Activated gamma-delta T cell treated with Interleukin-2 at 50 U/mL for 16 hours (primary cell): ENCODE data around the gene SP2.
"Not testable (repeated sequence)": the region's sequence is repeated elsewhere in the genome, so short reads cannot be mapped to it uniquely, and the experiment has no call there.

Experiments used
- DNase-seq: peaks from one replicate; pipeline ENCODE4 v3.0.0-alpha.2; 2020

Gene SP2

DNA sequence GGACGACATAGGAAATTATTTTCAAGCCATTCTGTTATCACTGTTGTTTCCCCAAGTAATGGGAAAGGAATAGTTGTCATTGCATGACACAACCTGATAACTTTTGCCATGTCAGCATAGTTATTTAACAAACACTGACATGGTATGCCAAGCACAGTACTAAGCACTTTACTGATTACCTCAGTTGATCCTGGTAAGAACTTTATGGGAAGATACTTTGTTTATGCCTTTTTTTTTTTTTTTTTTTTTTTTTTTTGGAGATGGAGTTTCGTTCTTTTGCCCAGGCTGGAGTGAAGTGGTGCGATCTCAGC is 29.6 kb downstream of the SP2 start:
- no peak for DNase-seq

DNA sequence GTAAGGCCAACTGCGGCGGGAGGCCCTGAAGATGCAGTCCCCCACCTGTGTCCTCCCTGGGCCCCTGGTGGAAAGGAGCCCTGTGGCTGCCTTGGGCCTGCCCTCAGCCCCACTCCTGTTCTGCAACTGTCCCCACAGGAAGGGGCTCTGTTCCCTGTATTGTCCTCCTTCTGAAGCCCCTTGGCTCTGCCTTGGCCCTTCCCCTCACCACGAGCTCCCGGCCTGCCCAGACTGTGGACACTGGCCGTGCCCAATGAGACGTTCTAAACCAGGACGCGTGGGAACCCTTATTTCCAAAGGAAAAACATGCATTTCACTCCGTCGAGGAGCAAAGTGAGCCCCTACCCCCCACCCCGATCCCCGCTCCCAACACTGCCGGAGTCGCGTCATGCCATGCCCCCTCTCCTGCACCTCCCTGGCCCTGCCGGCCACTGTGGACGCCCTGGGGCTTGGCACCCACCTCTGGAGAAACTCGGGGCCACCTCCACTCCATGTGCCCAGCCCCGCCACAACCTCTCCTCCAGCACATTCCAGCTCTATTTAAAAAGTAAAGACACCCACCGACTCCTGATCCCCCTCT is 31.9 kb downstream of the SP2 start:
- no peak for DNase-seq

DNA sequence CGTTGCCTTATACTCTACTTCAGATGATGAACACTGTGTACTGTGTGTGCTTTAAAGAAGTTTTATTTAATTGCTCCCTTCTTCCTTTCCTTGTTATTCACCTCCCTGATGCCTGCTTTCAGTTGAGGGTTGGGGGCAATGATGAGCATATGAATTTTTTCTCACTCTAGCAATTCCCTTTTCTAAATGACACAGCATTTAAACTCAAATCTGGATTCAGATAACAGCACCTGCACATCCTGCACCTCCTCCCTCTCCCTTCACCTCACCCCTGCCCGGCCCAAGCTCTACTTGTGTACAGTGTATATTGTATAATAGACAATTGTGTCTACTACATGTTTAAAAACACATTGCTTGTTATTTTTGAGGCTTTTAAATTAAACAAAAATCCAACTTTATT is 32.4 kb downstream of the SP2 start:
- DNase-seq, result no peak

DNA sequence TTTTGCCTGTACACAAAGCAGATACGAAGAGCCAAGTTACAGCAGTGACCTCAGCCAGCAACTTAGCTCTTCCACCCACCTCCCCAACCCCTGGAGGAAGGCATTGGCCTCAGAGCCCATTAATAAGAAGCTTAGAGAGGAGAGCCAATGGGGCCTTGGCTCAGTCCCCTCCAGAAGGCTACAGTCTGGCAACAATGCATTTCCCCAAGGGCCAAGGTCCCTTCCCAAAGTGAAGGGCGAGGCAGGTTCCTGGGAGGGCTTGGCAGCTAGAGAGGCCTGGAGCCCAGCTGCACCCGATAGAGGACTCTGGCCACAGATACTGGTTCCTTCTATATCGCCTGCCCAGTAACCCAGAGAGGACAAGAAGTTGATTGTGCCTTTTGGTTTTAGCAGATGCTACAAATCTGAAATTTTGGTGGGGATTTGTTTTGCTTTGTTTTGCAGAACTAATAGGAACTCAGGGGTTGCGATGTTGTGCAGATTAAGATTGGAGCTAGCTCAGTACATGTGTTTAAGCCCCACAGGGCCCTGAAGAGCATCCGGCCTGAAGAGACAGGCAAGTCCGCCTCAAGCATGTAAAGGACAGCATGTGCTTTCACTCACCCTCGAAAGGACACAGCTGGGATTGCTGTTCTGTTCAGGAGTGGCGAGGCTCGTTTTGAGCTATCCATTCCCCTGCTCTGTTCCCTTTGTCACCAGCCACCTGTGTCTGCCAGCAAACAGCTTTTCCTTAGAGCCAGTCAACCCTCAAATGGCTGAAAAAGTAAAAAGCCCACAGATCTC is 33.4 kb downstream of the SP2 start:
- no peak for DNase-seq

DNA sequence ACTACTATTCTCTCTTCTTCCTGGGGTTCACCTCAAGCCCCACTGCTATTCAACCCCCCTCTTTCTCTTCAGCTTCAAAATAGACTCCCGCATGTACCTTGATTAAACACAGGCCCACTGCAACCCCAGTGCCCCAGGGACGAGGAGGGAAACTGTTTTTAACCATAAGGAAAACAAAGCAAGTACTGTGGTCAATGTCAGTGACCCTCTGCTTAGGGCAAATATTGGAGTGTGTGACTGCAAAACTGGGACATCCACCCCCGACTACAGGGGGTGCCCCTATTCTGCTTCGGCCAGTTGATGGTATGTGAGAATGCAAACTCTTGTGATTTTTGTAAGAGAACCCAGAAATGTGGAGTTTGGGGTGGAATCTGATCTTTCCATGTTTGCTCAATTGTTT is 35.8 kb downstream of the SP2 start:
- no peak for DNase-seq

DNA sequence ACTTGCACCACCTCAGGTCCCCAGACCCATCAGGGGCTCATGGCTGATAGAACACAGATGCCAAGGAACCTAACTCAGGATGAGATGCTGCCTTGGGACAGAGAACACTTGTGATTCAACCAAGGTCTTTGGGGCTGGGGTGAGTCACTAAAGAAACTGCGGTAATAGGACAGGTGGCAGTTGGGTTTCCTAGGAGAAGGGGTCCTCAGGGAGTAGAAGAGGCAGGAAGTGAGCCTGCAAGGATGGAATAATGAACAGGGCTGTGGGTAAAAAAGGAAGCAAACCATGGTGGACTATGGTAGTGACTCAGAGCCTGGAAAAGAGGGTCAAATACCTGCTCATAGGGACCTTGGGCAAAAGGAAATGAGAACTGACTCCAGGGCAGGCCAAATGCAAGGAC is 38.8 kb downstream of the SP2 start:
- DNase-seq, result no peak

DNA sequence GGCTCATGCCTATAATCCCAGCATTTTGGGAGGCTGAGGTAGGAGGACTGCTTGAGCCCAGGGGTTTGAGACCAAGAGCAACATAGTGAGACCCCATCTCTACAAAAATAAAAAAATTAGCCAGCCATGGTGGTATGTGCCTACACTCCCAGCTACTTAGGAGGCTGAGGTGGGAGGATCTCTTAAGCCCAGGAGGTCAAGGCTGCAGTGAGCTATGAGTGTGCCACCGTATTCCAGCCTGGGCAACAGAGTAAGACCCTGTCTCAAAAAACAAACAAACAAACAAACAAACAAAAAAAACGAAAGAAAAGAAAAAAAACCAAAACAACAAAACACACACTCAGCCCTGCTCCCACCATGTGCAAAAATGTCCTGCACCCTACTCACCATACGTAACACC is 39.4 kb downstream of the SP2 start:
- DNase-seq, result not testable (repeated sequence)

DNA sequence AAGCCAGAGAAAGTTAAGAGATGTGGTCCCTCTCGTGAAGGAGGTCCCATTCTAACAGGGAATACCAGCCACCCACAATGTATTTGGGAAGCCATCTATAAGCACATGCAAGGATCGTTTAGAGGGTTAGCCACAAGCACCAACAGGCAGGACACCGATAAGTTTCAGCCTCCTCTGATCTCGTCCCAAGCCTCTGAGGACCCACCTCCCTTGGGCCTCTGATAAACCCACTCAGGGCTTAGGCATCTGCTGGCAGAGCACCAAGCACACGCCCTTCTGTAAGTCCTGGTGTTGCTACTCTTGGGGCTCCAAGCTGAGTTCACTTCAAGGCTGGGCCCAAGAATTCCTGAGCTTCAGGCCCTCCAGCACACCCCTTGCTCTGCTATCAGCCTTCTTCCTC is 39.9 kb downstream of the SP2 start:
- no peak for DNase-seq

DNA sequence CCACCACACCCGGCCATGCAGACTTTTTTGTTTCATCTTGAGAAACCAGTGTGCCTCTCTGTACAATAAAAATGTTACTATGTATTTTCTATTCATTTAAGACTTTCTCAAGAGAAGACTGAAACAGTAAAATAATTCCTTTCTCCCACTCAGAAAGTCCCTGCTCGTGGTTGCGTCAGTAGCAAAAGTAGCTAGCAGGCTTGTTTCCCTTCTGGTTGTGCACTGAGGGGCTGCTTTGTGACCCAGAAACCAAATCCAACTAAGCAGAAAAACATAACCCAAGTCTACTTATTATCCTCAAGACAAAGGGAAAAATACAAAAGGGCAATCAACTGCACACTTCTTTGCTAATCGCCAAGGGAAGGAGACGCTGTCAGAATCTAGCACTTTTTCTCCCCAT is 41.9 kb downstream of the SP2 start:
- DNase-seq, result no peak

DNA sequence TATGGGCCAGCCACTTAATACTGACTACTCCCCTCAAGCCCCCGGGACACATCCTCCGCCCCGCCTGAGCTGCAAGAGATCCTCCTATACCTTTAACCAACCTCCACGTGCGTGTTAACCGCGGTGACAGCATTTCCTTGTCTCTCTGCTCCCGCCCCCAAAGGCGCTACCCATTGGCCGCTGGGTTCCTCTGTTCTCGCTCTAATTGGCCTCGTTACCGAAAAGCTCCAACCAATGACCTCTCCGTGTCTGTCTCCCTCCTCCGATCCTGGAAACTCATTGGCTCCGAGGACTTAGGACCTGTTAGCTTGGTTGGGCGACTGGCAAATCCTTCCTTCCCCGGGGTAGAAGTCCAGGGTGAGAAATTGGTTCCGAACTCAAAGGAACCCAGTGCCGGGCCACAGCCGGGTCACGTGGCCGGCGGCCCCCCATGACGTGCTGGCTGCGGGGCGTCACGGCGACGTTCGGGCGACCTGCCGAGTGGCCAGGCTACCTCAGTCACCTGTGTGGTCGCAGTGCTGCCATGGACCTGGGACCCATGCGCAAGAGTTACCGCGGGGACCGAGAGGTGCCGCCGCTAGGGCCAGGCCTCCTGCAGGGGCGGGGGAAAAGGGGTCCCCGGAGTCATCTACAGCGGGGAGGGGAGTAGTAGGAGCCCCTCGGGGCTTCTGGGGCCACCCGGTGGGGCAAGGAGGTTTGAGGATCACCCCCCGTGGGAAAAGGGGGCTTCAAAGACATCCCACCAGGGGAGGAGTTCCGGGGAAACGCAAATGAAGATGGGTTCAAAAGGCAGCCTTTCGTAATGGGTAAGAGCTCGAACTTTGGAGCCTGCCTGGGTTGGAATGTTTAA is 45.4 kb downstream of the SP2 start, which contains the start of gene PNPO:
Gene PNPO, plus strand, starts transcription at position 326 of the 850 bp plus-strand sequence. Its CDS starts 105 bp downstream, at position 431.
- peak; percentile 90 for DNase-seq

DNA sequence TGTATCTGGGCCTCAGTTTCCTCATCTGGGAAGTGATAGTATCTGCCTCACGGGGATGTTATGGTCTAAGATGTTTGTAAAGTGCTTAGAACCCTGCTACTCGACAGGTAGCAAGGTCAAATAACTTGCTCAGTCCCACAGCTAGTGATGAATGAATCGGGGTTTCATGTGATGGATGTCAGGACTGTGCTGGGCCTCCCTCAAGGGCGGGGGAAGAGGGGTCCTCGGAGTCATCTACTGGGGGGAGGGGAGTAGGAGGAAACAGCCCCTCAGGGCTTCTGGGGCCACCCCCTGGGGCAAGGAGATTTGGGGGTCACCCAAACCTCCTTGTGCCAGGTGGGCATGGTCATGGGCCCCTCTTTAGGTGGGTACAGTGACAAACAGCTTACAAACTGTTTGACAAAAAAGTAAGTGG is 46.1 kb downstream of the SP2 start:
- no peak for DNase-seq

DNA sequence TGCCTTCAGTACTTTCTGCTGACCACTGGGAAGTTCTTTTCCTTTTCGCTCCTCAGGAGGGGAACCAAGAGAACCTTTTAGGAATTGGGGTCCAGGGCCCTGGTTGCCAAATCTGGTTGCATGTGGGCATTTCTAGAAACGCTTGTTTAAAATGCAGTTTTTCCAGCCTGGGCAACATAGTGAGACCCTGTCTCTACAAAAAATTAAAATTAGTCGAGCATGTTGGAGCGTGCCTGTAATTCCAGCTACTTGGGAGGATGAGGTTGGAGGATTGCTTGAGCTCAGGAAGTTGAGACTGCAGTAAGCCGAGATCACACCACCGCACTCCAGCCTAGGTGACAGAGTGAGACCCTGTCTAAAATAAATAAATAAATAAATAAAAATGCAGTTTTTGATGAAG is 46.5 kb downstream of the SP2 start:
- no peak for DNase-seq

DNA sequence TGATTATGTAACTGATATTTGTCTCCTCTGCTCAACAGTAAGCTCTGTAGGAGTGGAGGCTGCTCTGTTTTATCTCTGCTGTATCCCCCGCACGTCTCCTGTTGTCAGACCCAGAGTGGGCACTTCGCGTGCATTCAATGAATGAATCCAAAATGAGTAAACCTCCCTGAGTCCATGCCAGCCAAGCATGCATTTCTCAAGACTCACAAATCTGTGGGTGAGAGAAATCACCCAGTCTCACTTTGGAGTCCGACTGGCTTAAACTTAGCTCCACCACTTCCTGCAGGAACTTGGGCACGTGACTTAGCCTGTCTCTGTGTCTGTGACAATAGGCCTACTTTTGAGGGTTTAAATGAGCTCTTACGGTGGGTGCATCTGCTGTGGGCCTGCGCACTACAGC is 49.0 kb downstream of the SP2 start:
- no peak for DNase-seq

DNA sequence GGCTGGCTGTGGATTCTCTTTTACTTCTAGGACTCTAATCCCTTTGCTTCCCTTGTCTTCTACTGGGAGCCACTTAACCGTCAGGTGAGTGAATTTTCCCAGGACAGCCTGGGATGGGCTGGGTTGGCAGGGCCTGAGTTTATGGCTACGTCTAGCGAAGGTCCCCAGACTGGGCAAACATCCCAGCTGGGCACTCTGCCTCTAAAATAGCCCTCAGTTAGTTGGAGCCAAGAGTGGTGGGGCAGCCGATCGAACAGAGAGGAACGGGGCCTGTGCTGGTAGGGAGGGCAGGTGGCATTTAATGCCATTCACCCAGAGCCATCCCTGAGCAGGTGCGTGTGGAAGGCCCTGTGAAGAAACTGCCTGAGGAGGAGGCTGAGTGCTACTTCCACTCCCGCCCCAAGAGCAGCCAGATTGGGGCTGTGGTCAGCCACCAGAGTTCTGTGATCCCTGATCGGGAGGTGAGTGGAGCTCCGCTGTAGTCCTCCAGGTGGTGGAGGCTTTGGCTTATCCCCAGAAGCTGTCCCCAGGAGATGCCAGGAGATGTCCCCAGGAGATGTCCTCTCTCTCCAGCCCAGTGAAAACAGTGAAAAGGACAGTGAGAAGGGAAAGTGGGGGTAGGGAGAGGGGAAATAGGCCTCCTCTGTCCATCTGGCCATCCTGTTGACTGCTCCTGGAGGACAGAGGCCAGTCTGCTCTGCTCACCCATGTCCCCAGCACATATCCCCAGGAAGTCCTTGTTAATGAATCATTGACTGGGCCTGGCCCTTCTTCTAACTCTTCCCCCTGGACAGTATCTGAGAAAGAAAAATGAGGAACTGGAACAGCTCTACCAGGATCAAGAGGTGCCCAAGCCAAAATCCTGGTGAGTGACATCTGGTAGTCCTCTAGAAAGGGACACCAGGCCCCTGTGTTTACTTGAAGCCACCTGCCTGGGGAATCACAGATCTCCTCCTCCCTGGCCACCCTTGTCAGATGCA is 49.8 kb downstream of the SP2 start:
- no peak for DNase-seq

DNA sequence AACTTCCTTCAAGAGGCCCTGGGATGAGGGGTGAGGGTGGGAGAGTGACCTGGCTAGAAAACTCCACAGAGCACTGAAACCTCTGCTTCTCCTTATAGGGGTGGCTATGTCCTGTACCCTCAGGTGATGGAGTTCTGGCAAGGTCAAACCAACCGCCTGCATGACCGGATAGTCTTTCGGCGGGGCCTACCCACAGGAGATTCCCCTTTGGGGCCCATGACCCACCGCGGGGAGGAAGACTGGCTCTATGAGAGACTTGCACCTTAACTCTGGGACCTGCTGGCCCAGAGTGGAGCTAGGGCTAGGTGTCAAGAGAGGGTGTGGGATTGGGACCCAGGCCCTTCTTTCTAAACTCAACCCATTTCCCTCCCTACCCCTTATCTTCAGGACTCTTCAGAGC is 50.5 kb downstream of the SP2 start:
- DNase-seq, result no peak

DNA sequence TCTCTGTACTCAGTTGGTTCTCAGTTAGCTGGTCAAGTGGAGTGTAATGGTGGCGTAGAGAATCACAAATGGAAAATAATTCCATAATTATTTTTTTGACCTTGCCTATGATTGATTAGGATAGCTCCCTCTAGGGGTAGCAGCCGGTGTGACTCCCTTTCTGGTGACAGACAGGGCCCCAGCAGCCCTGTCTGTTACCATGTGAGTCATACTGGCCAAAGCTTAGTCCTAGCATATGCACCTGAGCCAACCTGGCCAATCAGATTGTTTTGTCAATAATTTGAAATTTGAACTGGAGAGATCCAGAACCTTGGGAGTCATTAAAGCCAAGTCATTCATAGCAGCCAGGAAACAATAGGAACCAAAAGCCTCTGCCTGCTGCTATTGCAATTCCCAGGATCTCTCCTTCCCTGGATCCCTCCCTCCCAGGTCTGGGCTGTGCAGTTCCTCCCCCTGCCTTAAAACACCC is 50.9 kb downstream of the SP2 start:
- DNase-seq, result peak; percentile 69

DNA sequence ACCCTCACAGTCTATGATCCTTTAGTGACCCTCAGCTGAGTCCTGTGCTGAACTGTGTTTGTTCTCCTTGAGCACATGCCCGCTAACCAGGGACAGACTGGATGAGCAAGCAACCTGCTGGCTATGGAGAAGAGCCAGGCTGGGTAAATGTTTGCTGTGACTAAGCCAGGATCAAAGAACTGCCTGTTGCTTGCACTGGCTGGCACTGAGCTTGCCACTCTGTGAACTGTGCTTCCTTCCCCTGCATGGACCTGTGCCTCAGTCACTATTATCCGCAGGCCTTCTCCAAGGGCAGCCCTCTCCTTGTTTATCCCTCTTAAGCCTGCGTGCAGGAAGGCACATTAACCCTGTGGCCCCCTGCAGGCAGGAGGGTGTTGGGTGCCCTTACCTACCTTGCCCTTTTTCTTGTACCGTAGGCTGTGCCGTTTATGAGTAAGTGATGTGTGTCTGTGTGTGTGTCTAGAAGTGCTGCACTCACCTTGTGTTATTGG is 52.7 kb downstream of the SP2 start:
- no peak for DNase-seq

DNA sequence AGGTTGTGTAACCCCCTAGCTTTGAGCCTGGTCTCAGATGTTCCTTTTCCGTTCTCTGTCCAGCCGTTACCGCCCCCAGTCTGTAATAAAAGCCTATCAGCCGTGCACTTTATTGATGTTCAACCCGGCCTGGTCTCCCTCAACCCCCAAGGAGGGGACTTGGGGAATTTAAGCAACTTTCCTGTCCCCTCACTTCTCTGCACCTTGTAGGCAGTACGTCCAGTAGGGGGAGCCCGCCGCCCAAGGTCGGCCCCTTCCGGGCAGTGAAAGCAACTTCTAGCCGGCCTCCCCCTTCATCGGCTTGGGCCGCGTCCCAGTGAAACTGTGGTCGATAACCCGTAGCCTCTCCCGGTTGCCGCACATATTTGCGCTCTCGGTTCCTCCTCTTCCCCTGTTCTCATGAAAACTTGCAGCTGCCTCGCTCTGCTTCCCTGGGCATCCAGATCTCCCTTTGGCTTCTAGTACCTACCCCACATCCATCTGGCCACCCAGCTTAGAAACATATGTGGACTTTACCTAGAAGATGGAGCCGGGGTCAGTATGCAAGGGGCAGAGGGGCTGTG is 53.2 kb downstream of the SP2 start:
- DNase-seq, result peak; percentile 84

DNA sequence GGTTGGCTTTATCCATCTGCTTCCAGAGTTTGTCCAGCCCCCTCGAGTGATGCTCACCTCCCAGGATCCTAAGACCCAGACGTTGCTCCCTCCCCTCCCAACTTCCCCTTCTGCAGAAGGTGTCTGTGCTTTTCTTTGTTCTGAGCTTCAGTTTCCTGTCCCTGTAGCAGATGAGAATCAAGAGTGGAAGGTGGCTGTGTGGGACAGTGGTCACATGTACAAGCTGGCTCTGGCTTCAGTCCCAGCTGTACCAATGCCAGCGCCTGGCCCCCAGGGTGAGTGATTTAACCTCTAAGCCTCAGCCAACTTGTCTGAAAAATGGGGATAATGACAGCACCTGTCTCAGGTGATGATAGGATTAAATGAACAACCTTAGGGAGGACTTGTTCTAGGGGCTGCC is 53.9 kb downstream of the SP2 start:
- DNase-seq, result no peak

DNA sequence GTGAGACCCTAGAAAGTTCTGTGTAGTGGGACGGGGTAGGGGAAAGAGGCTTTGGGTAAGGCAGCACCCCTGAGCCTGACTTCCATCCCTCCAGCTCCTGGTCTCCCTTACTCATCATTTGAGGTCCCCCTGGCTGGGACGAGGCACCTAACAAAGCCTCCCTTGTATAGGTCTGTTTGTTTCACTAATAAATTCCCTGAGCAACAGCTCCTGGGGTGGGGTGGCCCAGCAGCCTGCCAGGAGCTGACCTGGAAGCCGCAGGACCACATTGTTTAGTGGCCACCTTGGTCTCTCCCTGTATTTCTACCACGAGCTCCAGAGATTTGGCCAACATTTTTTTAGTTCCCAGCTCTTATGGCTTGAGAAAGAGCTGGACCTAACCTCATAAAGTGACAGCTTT is 54.4 kb downstream of the SP2 start:
- no peak for DNase-seq

DNA sequence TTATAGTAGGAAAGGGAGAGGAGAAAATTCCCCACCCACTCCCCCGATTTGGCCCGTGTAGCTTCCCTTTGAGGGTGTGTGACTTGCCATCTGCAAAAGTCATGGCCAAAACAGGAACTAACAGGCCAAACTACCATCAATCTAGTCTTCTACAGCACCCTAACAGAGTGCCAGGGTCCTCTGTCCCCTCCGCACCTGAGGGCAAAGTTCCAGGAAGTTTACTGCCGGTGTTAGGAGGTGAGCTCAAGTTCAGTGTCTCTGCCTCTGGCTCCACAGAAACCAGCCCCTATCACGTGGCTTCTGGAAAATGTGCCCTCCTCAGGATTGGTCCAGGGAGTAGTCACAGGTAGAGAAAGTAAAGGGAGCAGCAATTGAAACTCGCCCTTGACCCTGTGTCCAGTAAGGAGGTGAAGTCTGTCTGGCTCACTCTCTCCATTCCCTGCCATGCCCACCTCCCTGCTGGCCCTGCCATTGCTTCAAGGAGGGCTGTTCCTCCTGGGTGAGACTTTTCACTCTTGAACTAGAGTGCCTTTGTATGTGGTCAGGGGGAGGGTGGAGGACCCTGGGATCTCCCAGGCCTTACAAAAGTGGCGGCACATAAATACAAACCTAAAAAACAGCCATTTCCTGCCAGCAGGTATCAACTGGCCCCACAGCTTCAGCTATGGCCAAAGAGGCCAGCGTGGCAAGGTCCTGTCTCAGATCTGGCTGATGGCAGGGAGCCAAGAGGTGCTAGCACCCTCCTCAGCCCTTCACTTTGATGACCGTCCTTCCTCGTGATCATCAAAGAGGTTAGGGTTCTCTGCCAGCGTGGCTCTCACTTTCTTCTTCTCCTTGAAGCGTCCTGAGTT is 56.4 kb downstream of the SP2 start:
- DNase-seq, result no peak
